Activated CD4-positive, alpha-beta T cell treated with anti-CD3 and anti-CD28 coated beads, Interleukin-2, amount 50 U/mL, for 24 hours (primary cell): Measurements from ENCODE around the gene CGGBP1.

Experiments used
- DNase-seq, 2 donors: peaks; one replicate each; pipeline ENCODE4 v3.0.0-alpha.2; 2020; ENCODE audit warnings: low read depth in 1 of 2, low spot score in 1 of 2

CGGBP1 gene

GRCh38 chr3:88058581-88059379 lies at the start of gene CGGBP1, which contains the start of gene ZNF654:
Gene CGGBP1 (minus strand): TSS chr3:88059005. CDS start chr3:88055976, 3,029 bp downstream.
Gene ZNF654 (plus strand): TSS chr3:88059255. CDS start chr3:88059320, 65 bp downstream.
- peak; percentile 99 for DNase-seq

GRCh38 chr3:88105325-88105724 lies 46.5 kb upstream of the CGGBP1 start:
- no peak for DNase-seq

- no peak for DNase-seq
These were observed 42.3 kb upstream of the CGGBP1 start for GRCh38 chr3:88101142-88101541.

- no peak for DNase-seq
These were observed 34.5 kb upstream of the CGGBP1 start for GRCh38 chr3:88093266-88093665.

- no peak for DNase-seq
These were observed 33.5 kb upstream of the CGGBP1 start for GRCh38 chr3:88092270-88092669.

GRCh38 chr3:88090681-88091080 lies 31.9 kb upstream of the CGGBP1 start:
- no peak for DNase-seq

- DNase-seq: no peak
These were observed 25.3 kb upstream of the CGGBP1 start for GRCh38 chr3:88084097-88084501.

GRCh38 chr3:88082854-88083253 lies 24.0 kb upstream of the CGGBP1 start:
- no peak for DNase-seq

GRCh38 chr3:88078932-88079331 lies 20.1 kb upstream of the CGGBP1 start:
- no peak for DNase-seq

- no peak for DNase-seq
These were observed 17.9 kb upstream of the CGGBP1 start for GRCh38 chr3:88076712-88077111.

- no peak for DNase-seq
These were observed 16.7 kb upstream of the CGGBP1 start for GRCh38 chr3:88075497-88075896.

- DNase-seq: no peak
These were observed 16.3 kb upstream of the CGGBP1 start for GRCh38 chr3:88075072-88075471.

- DNase-seq: no peak
These were observed 2.9 kb upstream of the CGGBP1 start for GRCh38 chr3:88061746-88062145.

GRCh38 chr3:88059380-88060170 lies 770 bp upstream of the CGGBP1 start:
- no peak for DNase-seq

- DNase-seq: no peak
These were observed 562 bp downstream of the CGGBP1 start for GRCh38 chr3:88058306-88058580.

- DNase-seq: no peak
These were observed 1.0 kb downstream of the CGGBP1 start for GRCh38 chr3:88057630-88058305.

- DNase-seq: no peak
These were observed 12.0 kb downstream of the CGGBP1 start for GRCh38 chr3:88046766-88047165.

- DNase-seq: no peak
These were observed 14.4 kb downstream of the CGGBP1 start for GRCh38 chr3:88044411-88044810.

GRCh38 chr3:88041005-88041404 lies 17.8 kb downstream of the CGGBP1 start:
- DNase-seq: no peak

GRCh38 chr3:88040529-88040928 lies 18.3 kb downstream of the CGGBP1 start:
- DNase-seq: no peak

GRCh38 chr3:88038566-88038965 lies 20.2 kb downstream of the CGGBP1 start:
- DNase-seq: no peak

- DNase-seq: no peak
These were observed 22.6 kb downstream of the CGGBP1 start for GRCh38 chr3:88036221-88036620.
